ENCODE results near the gene RASGEF1C. TPM values are rescaled to one million over a fixed set of nuclear protein-coding genes. Genes with fewer than 3 reads are reported as not detected.

RASGEF1C gene
- polyA plus RNA-seq, 3 donors: not detected

DNA sequence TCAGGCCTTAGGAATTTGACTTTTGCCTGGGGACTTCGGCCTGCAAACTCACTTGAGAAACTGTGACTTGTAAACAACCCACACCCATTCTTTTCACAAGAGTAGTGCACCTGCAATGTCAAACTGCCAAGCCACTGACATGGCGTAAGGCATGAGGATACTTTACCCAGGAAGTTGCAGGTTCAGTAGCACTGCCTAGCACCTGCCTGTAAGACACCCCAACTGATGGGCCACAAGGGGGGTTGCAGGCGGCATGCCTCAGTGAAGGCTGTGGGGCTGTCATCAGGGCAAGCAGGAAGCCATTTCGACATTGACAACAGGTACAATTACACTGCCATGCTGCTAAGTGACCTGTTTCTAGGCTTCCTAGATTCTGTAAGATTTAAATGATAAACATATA lies 41.3 kb upstream of the RASGEF1C start:
- Mint-ChIP-seq H3K27me3 (ENCODE audit: low read depth in 3 of 3) (peaks cover 0 to 3% (median 0%) of the 10 kb centered on the region in 3 donors), H3K27ac (no peak overlapping the region), H3K4me1 (no peaks in the 10 kb centered on the region), H3K4me3 (no peak overlapping the region), H3K36me3 (peaks cover 67 to 91% of the 10 kb centered on the region in 2 donors), H3K9me3 (peaks cover 75 to 92% (median 87%) of the 10 kb centered on the region in 7 donors)
- no peak overlapping the region for H3K9ac ChIP-seq (ENCODE audit: insufficient read depth, low read length, poor library complexity, severe bottlenecking)
- no peak for DNase-seq
- no peaks in the 10 kb centered on the region for H3K4me1 ChIP-seq (ENCODE audit: control insufficient read depth in 1 of 2, insufficient read depth in 2 of 2, low read length in 2 of 2)
- H2AFZ ChIP-seq (ENCODE audit: insufficient read depth, low read depth, low read length, poor library complexity, severe bottlenecking): no peak overlapping the region
- no peak overlapping the region for H3K4me3 ChIP-seq (replicated peaks in 1 of 3; ENCODE audit: low read depth in 2 of 3, low read length in 3 of 3)
- no peaks in the 10 kb centered on the region for H4K20me1 ChIP-seq (ENCODE audit: insufficient read depth, low read length)
- intact Hi-C loops (cut with micrococcal nuclease): no loop called here
- H3K79me2 ChIP-seq (ENCODE audit: insufficient read depth, low read length): no peaks in the 10 kb centered on the region
- TF ChIP-seq, protein P1, sequence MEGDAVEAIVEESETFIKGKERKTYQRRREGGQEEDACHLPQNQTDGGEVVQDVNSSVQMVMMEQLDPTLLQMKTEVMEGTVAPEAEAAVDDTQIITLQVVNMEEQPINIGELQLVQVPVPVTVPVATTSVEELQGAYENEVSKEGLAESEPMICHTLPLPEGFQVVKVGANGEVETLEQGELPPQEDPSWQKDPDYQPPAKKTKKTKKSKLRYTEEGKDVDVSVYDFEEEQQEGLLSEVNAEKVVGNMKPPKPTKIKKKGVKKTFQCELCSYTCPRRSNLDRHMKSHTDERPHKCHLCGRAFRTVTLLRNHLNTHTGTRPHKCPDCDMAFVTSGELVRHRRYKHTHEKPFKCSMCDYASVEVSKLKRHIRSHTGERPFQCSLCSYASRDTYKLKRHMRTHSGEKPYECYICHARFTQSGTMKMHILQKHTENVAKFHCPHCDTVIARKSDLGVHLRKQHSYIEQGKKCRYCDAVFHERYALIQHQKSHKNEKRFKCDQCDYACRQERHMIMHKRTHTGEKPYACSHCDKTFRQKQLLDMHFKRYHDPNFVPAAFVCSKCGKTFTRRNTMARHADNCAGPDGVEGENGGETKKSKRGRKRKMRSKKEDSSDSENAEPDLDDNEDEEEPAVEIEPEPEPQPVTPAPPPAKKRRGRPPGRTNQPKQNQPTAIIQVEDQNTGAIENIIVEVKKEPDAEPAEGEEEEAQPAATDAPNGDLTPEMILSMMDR (IDR thresholded peaks at IDR 0.05): no peak
- H3K36me3 ChIP-seq (replicated peaks in 1 of 2; ENCODE audit: control insufficient read depth in 1 of 2, insufficient read depth in 2 of 2, low read length in 2 of 2): peaks cover 40 to 98% of the 10 kb centered on the region in 2 donors
- no peak overlapping the region for H3K4me2 ChIP-seq (replicated peaks; ENCODE audit: extremely low read depth, low read length, poor library complexity, severe bottlenecking)
- 100% methylated on average over 2 of the region's 4 CpGs for WGBS (ENCODE audit: insufficient coverage)
- H3K9me3 ChIP-seq (replicated peaks in 1 of 2; ENCODE audit: control insufficient read depth in 1 of 2, insufficient read depth in 1 of 2, low read length in 2 of 2): peaks cover 87 to 96% of the 10 kb centered on the region in 2 donors
- H3K27ac ChIP-seq (ENCODE audit: low read depth in 1 of 2, low read length in 2 of 2): no peak overlapping the region
- H3K27me3 ChIP-seq (ENCODE audit: control insufficient read depth in 2 of 2, insufficient read depth in 2 of 2, low read length in 2 of 2): no peaks in the 10 kb centered on the region

DNA sequence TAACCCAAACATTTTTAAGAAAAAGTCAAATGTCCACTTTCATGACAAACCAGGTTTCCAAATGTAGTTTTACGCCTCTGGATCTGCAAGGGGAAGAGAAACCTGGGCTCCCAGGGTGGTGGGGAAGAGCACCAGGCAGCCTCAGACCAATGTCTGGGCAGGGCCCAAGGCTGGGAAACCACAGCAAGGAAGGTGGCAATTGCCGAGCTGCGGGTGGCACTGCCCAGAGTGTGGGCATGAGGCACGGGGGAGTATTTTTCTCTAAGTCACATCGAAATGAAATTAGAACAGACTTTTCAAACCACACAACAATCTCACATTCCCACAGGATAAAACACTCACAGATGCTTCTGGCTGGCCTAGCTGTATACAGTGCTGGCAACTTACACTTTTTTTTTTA lies 32.6 kb upstream of the RASGEF1C start:
- TF ChIP-seq, protein P1 (IDR thresholded peaks at IDR 0.05): no peak
- peaks cover 0 to 3% (median 0%) of the 10 kb centered on the region in 3 donors for H3K27me3 Mint-ChIP-seq (ENCODE audit: low read depth in 3 of 3)
- 100% methylated on average over 1 of the region's 5 CpGs for WGBS (ENCODE audit: insufficient coverage)
- H3K4me1 Mint-ChIP-seq: no peaks in the 10 kb centered on the region
- H3K27ac Mint-ChIP-seq: no peak overlapping the region
- no peak overlapping the region for H3K4me3 Mint-ChIP-seq
- H3K27ac ChIP-seq (ENCODE audit: low read depth in 1 of 2, low read length in 2 of 2): no peak overlapping the region
- peaks cover 36 to 77% (median 58%) of the 10 kb centered on the region in 7 donors for H3K9me3 Mint-ChIP-seq
- H3K9ac ChIP-seq (ENCODE audit: insufficient read depth, low read length, poor library complexity, severe bottlenecking): no peak overlapping the region
- no peaks in the 10 kb centered on the region for H3K79me2 ChIP-seq (ENCODE audit: insufficient read depth, low read length)
- no peak overlapping the region for H3K4me3 ChIP-seq (replicated peaks in 1 of 3; ENCODE audit: low read depth in 2 of 3, low read length in 3 of 3)
- no peaks in the 10 kb centered on the region for H3K4me1 ChIP-seq (ENCODE audit: control insufficient read depth in 1 of 2, insufficient read depth in 2 of 2, low read length in 2 of 2)
- peaks cover 84 to 93% of the 10 kb centered on the region in 2 donors for H3K36me3 Mint-ChIP-seq
- intact Hi-C loops (cut with micrococcal nuclease): no loop called here
- no peak overlapping the region for H2AFZ ChIP-seq (ENCODE audit: insufficient read depth, low read depth, low read length, poor library complexity, severe bottlenecking)
- DNase-seq: no peak
- no peak overlapping the region for H3K4me2 ChIP-seq (replicated peaks; ENCODE audit: extremely low read depth, low read length, poor library complexity, severe bottlenecking)
- H3K27me3 ChIP-seq (ENCODE audit: control insufficient read depth in 2 of 2, insufficient read depth in 2 of 2, low read length in 2 of 2): no peaks in the 10 kb centered on the region
- no peaks in the 10 kb centered on the region for H4K20me1 ChIP-seq (ENCODE audit: insufficient read depth, low read length)
- H3K36me3 ChIP-seq (replicated peaks in 1 of 2; ENCODE audit: control insufficient read depth in 1 of 2, insufficient read depth in 2 of 2, low read length in 2 of 2): peaks cover 67 to 99% of the 10 kb centered on the region in 2 donors
- H3K9me3 ChIP-seq (replicated peaks in 1 of 2; ENCODE audit: control insufficient read depth in 1 of 2, insufficient read depth in 1 of 2, low read length in 2 of 2): peaks cover 51 to 74% of the 10 kb centered on the region in 2 donors
